Measurements from ENCODE around the gene IKBKE. TPM values are rescaled to one million over a fixed set of nuclear protein-coding genes. Genes with fewer than 3 reads are reported as not detected.

Gene IKBKE
- total and polyA plus RNA-seq, 2 donors from 2014 or later, result 3.4 to 14.5 TPM

GRCh38 chr1:206427291-206427690 lies 43.0 kb upstream of the IKBKE start:
- H3K9me3 ChIP-seq (ENCODE audit: control insufficient read depth in 2 of 3, insufficient read depth in 1 of 3, low read length in 3 of 3), result no peaks in the 10 kb centered on the region
- FAIRE-seq (no peak), DNase-seq (no peak)
- no peaks in the 10 kb centered on the region for H3K27me3 ChIP-seq (ENCODE audit: control insufficient read depth, insufficient read depth, low read length)
- H3K36me3 ChIP-seq (ENCODE audit: control insufficient read depth in 2 of 3, insufficient read depth in 3 of 3, low read length in 3 of 3), result peaks cover 0 to 9% (median 3%) of the 10 kb centered on the region in 3 donors
- peaks cover 0 to 3% (median 0%) of the 10 kb centered on the region in 3 donors for H3K4me1 ChIP-seq (ENCODE audit: control insufficient read depth in 2 of 3, insufficient read depth in 2 of 3, low read depth in 1 of 3, low read length in 3 of 3)
- no peak overlapping the region for H3K4me3 ChIP-seq (ENCODE audit: low read length in 3 of 3)
- intact Hi-C loops (cut with DNase I), result no loop called here
- no peak for TF ChIP-seq CTCF (IDR thresholded peaks at IDR 0.05; ENCODE audit: borderline replicate concordance, extremely low read depth, insufficient read depth)
- no peak overlapping the region for H3K9ac ChIP-seq (ENCODE audit: low read length in 3 of 3)
- H3K27ac ChIP-seq (ENCODE audit: low read depth in 2 of 2, low read length in 2 of 2), result no peak overlapping the region

- H3K27me3 ChIP-seq (ENCODE audit: control insufficient read depth, insufficient read depth, low read length), result no peaks in the 10 kb centered on the region
- H3K4me3 ChIP-seq (ENCODE audit: low read length in 3 of 3), result no peak overlapping the region
- DNase-seq (no peak), FAIRE-seq (no peak)
- H3K36me3 ChIP-seq (ENCODE audit: control insufficient read depth in 2 of 3, insufficient read depth in 3 of 3, low read length in 3 of 3), result peaks cover 0 to 9% (median 5%) of the 10 kb centered on the region in 3 donors
- intact Hi-C loops (cut with DNase I), result no loop called here
- no peak overlapping the region for H3K27ac ChIP-seq (ENCODE audit: low read depth in 2 of 2, low read length in 2 of 2)
- TF ChIP-seq CTCF (IDR thresholded peaks at IDR 0.05; ENCODE audit: borderline replicate concordance, extremely low read depth, insufficient read depth), result no peak
- no peaks in the 10 kb centered on the region for H3K9me3 ChIP-seq (ENCODE audit: control insufficient read depth in 2 of 3, insufficient read depth in 1 of 3, low read length in 3 of 3)
- peaks cover 0 to 3% (median 0%) of the 10 kb centered on the region in 3 donors for H3K4me1 ChIP-seq (ENCODE audit: control insufficient read depth in 2 of 3, insufficient read depth in 2 of 3, low read depth in 1 of 3, low read length in 3 of 3)
- no peak overlapping the region for H3K9ac ChIP-seq (ENCODE audit: low read length in 3 of 3)
Measured at GRCh38 chr1:206429421-206429820, 40.9 kb upstream of the IKBKE start.

- Histone ChIP-seq H3K27ac (ENCODE audit: low read depth in 2 of 2, low read length in 2 of 2) (no peak overlapping the region), H3K9me3 (ENCODE audit: control insufficient read depth in 2 of 3, insufficient read depth in 1 of 3, low read length in 3 of 3) (no peaks in the 10 kb centered on the region), H3K9ac (ENCODE audit: low read length in 3 of 3) (no peak overlapping the region), H3K36me3 (ENCODE audit: control insufficient read depth in 2 of 3, insufficient read depth in 3 of 3, low read length in 3 of 3) (peaks cover 0 to 6% (median 5%) of the 10 kb centered on the region in 3 donors), H3K4me3 (ENCODE audit: low read length in 3 of 3) (no peak overlapping the region), H3K27me3 (ENCODE audit: control insufficient read depth, insufficient read depth, low read length) (no peaks in the 10 kb centered on the region), H3K4me1 (ENCODE audit: control insufficient read depth in 2 of 3, insufficient read depth in 2 of 3, low read depth in 1 of 3, low read length in 3 of 3) (peaks cover 0 to 3% (median 0%) of the 10 kb centered on the region in 3 donors)
- intact Hi-C loops (cut with DNase I), result no loop called here
- no peak for TF ChIP-seq CTCF (IDR thresholded peaks at IDR 0.05; ENCODE audit: borderline replicate concordance, extremely low read depth, insufficient read depth)
- DNase-seq, result peak in 1 of 5 donors; percentile 37
- no peak for FAIRE-seq
Measured at GRCh38 chr1:206430031-206430983, 40.0 kb upstream of the IKBKE start.
